Keratinocyte (primary cell): ENCODE results near the gene CYP3A4.

Experiments
- CTCF ChIP-seq, 3 experiments: IDR thresholded peaks in 1 of 3; conservative IDR thresholded peaks in 1 of 3; optimal IDR thresholded peaks in 1 of 3; 2 replicates in 2 of 3; 3 replicates in 1 of 3; pipeline versions ENCODE3 to v1.5.1; 2011; ENCODE audit warnings: low read length in 3 of 3, mild to moderate bottlenecking in 3 of 3, moderate library complexity in 2 of 3, control low read depth in 1 of 3, inconsistent platforms in 1 of 3; ENCODE audit not compliant: insufficient read depth in 2 of 3; ENCODE audit errors: extremely low read depth in 1 of 3
- EZH2 ChIP-seq: IDR thresholded peaks from one replicate; pipeline ENCODE4 v1.6.1; 2012; ENCODE audit warnings: inconsistent platforms, mild to moderate bottlenecking, low read length, moderate library complexity

GRCh38 chr7:99767662-99768061 is 16.3 kb downstream of the CYP3A4 start:
- TF ChIP-seq EZH2 (no peak), CTCF (optimal IDR thresholded peaks at IDR 0.05 in 1 of 3, IDR thresholded peaks at IDR 0.05 in 1 of 3, conservative IDR thresholded peaks at IDR 0.05 in 1 of 3; ENCODE audit: extremely low read depth in 1 of 3, insufficient read depth in 2 of 3, low read length in 3 of 3) (no peak)
